ENCODE measurements around the gene IFI30.
A peak's percentile ranks its signal among the peaks of the same experiment; 100 is the strongest.
"Not testable (repeated sequence)": the region's sequence is repeated elsewhere in the genome, so short reads cannot be mapped to it uniquely, and the experiment has no call there.

Gene IFI30

DNA sequence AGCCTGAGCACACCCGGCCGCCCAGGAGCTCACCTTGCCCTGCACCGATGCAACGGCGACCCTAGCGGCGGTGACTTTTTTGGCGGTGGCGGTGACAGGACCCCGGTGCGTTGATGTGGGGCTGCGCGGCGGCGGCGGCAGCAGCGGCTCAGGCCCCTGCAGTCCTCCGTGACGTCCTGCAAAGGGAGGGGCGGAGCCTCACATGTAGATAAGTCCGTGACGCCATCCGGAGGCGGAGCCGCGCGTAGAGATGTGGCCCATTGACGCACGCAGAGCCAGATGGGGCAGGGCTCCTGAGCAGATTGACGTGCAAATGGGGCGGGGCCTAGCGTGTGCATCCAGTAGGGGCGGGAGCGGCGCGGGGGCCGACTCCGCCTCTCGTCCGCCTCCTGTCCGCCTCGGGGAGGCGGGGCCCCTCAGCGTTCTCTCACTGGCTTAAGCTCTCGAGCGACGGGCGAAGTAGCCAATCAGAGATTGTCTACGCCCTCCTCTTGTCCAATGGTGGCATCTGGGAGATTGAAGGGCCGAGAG, 30.3 kb downstream of the IFI30 start, which contains the start of gene RAB3A:
Gene RAB3A, minus strand, starts transcription at position 180 of the 531 bp plus-strand sequence. CDS start 1,302 bp downstream, outside the sequence.
- peak; percentile 100 for DNase-seq

DNA sequence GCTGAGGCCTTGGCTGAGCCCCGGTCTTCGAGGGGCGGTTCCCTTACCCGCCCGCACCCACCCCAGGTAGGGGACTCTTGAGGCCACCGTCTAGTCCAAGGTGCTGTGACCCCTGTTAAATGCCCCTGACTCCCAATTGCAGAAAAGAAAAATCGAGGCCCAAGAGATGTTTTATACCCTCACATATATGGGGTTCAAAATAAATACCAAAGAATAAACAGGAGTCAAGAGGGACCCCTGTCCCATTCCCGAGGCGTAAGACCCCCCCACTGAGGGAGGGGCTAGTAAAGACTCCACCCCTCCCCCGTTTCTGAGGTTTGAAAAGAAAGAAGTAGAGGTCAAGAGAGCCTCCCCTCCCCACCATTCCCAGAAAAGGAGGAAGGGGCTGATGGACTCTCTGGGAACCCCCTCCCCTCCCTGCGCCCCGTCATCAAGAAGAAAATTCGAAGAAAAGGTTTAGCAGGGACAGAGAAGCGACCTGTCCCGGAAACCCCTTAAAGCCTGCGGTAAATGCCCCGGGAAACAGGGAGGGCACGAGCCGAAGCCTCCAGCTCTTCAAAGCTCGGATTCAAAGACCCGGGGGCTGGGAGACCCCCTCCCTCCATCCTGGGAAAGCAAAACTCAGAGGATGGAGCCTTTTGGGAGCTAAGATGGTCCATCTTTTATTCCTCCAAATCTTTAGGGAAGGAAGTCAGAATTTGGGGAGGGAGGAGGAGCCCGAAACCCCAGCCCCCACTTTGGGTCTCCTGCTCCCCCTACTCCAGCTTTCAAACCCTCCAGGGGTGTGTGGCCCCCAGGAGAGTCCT, 31.0 kb downstream of the IFI30 start:
- DNase-seq: peak; percentile 87 to 89

DNA sequence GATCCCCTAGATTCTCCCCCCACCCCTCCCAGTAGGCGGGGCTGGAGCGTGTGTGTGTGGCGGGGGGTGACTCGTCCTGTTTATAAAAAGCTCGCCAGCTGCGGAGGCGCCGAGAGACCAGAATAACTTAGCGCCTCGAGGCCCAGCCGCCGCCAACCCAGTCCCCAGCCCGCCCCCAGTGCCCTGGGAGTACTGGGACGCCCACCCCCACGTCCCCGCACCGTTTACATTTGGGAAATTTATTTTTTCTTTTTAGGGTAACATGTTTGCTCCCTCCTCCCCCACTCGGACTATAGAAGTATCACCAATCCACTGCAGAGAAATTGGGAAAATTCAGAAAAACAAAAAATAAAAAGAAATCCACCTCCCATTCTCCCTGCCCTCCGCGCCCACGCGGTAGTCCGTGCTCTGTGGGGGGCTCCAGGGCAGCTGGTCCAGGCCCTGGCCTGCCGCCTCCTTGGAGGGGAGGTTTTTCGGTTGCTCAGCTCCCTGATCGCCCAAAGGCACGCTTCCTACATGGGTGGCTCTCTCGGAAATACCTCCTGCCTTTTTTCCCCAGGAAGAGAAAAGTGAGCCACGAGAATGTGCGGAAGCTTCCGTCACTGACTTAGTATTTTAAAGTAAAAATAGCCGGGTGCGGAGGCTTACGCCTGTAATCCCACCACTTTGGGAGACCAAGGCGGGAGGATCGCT, 31.7 kb downstream of the IFI30 start:
- peak; percentile 59 to 60 for DNase-seq

DNA sequence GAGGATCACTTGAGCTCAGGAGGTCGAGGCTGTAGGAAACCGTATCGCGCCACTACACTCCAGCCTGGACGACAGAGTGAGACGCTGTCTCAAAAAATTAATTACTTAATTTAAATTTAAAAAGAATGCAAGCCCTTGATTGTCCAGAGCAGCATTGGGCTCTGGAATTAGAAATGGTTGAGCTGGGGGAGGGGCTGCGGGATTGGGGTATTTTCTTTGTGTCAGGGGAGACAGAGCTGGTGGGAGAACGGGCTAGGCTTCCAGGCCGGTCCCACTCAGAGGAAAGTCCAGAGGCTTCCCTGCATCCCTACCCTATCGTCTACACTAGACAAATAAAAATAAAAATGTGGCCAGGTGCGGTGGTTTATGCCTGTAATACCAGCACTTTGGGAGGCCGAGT, 32.4 kb downstream of the IFI30 start:
- DNase-seq: no peak

DNA sequence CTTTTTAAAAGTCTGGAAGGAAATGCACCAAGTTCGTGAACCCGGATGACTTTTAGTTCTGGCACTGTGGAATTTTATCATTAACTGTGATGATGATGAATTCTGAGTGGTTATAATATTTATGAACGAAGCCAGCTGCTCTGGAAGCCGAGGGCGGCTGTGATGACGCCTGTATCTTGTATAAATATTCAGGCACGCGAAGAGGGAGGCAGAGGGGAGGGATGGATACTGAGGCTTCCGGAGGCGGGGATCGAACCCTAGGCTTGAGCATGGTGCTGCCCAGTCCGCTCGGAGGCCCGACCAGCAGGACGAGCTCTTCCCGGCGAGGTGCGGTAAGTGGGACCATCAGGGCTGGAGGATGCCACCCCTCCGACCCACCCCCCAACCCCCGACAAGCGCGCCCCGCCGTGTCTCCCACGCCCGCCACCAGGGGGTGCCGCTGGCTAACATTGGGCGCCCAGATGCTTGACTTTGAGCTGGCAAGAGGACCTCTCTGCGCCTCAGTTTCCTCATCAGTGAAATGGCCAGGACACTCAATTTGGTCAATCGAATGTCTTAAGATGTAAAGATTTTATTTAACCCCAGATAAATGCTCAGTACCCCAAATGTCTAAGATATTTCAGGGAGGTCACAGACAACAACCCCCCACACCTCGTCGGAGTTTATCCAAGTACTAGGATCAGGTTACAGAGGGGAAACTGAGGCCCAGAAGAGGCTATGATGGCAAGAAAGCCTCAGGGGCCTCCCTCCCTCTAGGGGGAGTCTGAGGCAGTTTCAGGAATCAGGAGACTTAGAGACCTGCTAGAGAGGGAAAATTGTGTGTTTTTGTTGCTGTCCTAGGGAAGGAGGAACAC, 34.7 kb downstream of the IFI30 start:
- DNase-seq: peak in 1 of 2 experiments; percentile 27

DNA sequence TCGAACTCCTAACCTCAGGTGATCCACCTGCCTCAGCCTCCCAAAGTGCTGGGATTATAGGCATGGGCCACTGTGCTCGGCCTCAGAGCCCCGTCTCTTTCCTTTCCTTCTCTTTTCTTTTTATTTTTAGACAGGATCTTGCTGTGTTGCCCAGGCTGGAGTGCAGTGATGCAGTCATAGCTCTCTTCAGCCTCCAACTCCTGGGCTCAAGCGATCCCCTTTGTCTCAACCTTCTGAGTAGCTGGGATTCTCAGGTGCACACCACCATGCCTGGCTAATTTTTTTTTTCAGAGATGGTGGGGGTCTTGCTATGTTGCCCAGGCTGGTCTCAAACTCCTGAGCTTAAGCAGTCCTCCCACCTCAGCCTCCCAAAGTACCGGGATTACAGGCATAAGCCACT, 36.3 kb downstream of the IFI30 start:
- not testable (repeated sequence) for DNase-seq

DNA sequence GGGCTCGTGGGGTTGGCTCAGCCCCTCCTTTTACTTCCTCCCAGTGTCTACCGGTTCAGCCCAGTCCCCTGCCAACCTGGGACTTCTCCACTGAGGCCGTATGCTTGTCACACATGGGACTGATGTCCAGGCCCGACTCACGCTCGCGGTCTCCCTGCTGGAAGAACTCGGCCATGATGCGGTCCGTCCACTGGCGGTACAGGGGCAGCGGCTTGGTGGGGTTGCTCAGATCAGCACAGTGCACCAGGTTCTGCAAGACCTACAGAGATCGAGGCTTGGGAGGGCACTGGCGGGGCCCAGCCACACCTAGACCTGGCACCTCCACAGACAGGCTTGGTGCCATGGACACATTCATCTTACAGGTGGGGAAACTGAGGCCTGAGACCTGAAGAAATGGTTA, 38.1 kb downstream of the IFI30 start:
- no peak for DNase-seq

DNA sequence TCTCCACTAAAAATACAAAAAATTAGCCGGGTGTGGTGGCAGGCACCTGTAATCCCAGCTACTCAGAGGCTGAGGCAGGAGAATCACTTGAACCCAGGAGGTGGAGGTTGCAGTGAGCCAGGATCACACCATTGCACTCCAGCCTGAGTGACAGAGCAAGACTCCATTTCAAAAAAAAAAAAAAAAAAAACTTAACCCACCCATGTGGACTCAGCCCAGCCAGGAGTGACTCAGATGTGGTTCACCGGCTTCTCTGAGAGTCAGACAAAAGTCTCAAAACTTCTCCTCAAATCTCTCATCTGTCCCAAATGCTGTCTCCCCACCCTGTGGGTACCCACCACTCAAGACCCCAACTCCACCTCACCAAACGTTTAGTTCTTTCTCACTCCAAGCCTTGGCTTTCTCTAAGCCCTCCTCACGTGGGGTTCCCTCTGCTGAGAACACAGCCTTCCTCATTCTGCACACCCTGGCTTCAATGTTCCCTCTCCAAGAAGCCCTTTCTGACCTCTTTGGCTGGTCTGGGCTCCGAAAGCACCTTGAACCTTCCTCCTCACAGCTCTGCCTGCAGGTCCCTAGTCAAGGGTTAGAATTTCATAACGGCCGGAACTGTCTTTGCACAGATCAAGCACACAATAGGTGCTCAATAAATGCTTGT, 41.3 kb downstream of the IFI30 start:
- DNase-seq: no peak

DNA sequence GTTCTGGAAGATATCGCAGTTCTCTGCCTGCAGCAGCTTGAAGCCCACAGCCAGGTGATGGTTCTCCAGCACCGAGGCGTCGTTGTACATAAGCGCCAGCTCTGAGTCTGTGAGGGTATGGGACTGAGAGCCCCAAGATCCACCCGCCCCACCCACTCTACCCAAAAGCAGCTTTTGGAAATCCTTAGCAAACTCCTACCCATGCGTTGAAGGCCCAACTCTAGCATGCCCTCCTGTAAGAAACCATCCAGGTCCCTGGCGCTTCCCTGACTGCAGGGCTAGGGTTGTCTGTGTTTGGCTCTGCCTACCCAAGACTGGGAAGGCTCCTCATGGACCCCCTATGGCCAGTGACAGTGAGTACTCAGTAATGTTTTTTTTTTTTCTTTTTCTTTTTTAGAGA, 43.2 kb downstream of the IFI30 start:
- DNase-seq: no peak

DNA sequence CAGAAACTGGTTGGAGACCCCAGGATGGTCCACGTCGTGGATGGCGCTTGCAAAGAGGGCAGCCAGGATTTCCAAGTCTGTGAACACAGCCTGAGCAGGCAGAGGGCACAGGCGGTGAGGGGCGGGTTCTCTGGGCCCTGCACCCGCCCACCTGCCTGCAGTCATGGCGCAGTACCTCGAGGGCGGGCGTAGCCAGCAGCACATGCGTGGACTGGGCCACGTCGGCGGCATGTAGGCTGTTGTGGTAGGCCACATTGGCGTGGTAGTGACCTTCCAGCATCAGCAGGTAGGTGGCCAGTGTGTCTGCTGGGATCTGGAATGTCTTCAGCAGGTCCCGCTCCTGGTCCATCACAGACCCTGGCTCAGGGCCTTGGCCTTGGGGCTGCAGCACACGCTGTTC, 44.5 kb downstream of the IFI30 start:
- no peak for DNase-seq

DNA sequence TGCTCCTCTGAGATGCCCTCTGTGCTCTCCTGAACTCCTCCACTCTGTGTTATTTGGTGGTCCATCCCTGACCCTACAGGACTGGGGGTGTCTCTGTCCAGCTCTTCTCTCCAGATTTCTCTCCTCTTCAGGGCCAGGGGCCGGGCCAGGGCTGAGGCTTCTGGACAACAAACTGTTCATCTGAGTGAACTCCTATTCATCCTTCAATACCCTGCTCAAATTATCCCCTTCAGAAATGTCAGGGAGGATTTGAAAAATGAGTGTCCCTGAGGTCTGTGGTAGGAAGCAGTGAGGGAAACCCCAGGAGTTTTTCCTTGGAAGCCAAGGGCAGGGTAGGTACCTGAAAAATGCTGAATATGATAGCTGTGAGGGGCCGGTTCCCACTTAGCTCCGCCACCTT, 45.0 kb downstream of the IFI30 start:
- DNase-seq: no peak

DNA sequence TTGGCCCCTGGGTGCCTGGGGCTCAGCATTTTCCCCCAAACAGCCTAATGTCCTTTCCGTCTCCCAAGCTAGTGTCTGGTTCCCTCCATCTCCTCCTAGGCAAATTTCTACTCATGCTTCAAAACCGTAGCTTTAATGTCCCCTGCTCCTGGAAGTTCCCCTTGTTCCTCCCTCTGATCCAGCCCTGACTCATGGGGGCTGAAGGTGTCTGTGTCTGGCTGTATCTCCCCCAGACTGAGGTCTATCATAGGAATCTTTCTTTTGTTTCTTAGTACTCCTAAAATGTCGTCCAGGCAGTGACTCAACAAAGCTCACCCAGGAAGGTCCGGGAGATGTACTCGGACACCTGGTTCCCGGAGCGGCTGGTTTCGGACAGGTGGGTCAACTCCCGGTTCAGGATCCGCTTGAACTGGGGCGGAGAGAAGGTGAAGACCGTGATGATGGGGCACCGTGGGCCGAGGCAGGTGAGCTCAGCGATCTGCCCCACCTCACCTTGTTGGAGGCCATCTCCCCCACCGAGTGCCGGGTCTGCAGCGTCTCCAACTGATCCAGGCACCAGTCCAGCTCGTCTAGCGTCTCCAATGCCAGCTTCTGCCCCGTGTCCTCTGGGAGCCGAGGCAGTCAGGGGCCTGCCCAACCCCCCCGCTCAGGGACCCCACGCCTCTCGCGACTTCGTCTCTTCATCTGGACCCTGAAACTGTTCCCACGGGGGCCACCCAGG, 46.5 kb downstream of the IFI30 start:
- DNase-seq: no peak

DNA sequence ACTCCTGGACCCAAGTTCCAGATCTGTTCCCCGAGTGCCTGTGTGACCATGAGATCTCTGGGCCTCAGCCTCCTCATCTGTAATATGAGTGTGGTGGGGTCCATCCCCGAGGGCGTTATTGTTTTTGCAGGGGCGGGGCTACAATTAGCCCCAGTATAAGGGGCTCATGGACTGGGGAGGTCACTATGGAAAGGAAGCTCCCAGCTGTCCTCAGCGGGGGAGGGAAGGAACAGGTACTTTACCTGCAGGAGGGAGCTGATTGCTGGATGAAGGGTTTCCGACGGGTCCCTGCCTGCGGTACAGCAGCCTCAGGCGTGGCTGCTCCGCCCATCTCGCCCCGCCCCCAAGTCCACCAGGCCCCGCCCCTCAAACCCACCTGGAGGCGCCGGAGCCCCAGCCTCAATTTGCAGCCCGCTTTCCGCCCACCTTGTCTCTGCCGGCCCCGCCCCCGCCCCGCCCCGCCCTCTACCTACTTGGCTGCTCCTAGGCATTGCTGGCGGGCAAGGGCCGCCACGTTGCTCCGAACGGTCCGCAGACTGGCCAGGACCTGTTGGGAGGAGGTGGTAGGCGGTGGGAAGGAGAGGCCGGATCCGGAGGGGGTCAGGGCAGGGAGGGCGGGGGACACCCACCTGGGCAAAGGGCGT, 47.1 kb downstream of the IFI30 start:
- no peak for DNase-seq

DNA sequence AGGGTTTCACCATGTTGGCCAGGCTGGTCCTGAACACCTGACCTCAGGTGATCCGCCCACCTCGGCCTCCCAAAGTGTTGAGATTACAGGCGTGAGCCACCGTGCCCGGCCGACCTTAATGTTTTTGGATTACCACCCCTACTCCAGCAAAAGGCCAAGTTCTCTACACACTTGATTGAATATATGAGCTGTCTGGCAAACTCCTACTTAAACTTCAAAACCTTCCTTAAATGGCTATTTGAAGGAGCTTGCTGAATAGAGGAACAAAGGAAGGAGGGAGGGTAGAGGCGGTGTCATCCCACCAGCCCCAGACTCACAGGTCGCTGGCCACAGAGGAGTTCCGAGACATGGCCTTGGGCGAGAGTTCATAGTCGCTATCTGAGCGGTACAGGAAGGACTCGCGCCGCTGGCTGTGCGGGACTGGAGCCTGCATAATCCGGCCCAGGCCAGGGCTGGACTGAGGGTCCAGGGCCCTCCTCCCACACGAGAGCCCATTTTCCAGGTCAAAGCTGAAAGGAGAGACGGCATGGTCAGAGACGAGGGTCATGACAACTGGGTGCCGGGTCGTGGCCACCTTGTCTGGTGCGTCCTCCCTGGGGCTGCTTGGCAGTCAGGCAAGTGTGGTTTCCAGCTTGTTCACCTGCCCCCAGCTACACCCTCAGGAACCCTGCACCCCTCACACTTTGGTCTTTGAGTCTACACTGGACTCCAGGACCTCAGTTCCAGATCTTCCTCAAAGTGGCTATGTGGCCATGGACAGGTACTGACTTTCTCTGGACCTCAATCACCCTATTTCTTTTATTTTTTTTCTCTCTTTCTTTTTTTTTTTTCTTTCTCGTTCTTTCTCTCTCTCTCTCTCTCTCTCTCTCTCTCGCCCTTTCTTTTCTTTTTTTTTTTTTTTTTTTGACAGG, 48.5 kb downstream of the IFI30 start:
- no peak for DNase-seq

DNA sequence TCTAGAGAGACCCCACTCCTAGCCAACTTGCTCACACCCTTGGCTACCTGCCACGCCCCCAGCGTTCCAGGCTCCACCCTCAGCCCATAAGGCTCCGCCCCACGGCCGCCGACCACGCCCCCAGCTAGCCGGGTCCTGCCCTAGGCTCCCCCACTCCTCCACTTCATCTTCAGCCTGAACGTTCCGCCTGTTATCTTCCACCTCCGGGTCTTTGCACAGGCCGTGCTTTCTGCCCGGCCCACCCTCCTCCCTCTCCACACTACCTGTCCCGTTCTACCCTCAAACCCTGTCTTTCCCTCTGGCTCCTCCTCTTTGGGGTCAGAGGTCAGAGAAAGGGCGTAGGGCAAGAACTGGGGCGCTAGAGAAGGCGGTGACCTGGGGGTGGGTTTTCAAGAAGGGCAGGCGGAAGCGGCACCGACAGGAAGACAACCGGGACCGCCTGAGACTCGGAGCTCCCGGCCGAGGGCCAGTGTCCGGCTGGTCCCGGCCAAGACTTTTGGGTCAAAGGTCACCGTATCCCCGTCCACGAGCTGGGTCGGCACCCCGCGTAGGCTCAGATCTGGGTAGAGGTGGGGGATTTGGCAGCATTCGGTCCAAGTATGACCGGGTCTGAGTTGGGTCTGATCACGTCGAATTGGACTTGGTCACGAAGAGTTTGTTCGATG, 50.4 kb downstream of the IFI30 start:
- peak in 1 of 2 experiments; percentile 29 for DNase-seq

DNA sequence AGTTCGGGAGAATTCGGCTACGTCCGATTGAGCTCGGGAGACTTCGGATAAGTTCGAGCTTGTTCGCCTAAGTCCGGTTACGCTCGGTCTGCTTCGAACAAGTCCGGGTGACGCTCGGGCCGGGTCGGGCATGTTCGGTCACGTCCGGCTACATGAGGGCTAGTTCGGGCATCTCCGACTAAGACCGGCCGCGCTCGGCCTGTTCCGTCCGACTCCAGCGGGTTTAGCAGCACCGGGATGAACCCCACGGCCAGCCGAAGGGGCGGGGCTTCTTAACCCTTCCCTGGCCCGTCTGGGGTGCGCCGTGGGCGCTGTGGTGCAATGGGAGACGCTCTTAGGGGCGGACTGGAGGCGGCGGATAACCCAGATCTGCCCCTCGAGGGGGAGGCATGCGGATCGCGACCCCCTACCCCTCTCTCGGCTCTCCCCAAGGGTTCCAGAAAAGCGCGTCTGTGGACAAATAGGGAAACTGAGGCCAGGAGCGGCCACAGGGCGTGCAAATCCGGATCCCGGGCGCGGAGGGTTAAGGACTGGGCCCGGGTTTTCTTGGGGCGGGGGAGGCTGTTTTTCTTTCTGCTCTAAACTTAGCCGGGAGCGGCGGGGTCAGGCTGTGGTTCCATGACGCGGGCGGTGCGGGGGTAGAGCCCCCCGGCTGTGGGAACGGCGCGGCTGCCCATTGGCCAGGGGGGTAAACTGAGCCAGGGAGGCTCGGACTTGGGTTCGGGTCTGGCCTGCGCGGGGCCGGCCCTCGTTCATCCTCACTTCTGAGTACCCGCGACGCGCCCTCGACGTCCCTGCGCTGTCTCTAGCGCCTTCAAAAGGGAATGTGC, 51.1 kb downstream of the IFI30 start:
- peak; percentile 96 to 99 for DNase-seq

DNA sequence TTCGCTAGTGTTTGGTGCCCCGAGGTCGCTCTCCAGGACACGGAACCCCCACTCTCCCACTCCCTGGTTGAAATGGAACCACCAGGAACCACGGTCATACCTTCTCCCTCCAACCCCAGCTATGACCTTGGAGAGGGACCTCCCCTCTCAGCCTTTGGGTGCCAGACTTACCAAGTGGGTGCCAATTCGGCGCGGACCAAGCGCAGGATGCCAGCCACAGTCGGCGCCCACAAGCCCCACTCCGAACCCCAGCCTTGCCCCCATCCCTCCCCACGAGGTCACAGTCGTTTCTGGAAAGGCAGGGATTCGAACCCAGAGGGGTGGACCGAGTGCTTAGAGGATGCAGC, 51.7 kb downstream of the IFI30 start:
- DNase-seq: no peak

DNA sequence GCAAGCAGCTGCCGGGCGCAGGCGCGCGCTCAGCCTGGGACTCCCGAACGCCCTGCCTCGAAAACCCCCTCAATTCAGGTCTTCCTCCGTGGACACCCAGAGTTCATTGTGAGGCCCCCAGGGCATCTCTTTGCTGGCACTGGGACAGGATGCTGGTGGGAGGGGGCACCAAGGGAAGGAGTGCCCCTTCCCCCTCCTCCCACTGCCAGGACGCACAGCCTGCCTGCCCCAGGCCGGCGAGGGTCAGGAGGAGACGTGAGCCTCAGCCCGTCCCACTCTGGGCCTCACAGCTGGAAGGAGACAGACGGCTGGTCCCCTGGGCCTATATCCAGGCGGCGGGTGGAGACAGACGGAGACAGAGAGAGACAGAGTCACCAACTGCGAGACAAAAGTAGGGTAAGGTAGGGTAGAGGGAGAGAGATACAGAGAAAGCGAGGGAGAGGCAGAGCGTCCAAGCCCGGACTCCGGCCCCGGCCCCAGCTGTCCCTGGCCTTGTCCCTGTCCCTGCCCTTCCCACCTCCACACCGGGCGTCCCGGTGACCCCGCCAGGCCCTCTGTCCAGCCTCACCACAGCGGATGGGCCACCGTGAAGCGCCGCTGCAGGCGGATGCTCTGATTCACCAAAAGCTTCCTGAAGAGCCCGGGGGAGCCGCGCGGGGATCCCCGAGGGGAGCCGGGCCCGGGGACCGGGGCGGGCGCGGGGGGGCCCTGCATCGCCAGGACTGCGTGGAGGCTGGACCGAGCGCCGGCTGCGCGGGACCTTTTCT, 52.3 kb downstream of the IFI30 start, which contains the start of gene PDE4C:
Gene PDE4C, minus strand, starts transcription at position 737 of the 767 bp plus-strand sequence. Its CDS starts 23 bp downstream, at position 714.
- no peak for DNase-seq
